ENCODE results near the gene PPIP5K2. TPM values are rescaled to one million over a fixed set of nuclear protein-coding genes. Genes with fewer than 3 reads are reported as not detected.
"Not testable (repeated sequence)": the region's sequence is repeated elsewhere in the genome, so short reads cannot be mapped to it uniquely, and the experiment has no call there.

The PPIP5K2 gene
- total RNA-seq, 1 donor from 2014 or later, result 43.9 TPM

DNA sequence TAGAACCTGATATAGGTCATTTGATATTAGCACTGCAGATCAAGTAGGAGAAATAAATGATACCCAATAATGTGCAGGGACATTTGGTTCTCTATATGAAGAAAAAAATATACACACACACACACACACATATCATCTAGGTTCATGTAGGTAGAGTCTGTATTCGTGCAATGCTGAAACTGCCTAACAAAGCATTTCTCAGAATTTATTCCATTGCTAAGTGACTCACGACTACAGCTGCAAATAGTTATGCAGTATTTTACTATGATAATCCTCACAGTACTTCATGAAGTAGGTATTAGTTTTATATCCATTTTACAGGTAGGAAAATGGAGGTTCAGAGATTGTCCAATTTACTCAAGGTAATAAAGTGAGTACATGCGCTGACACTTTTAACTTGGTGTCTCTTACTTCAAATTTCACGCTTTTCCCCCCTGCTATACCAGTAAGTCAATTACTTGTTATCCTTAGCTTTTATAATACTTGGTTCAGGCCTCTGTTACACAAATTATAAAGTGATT lies 2.6 kb upstream of the PPIP5K2 start:
- DNase-seq (no peak), ATAC-seq (ENCODE audit: poor library complexity) (no peak)
- intact Hi-C loops (cut with DNase I), result no loop called here

DNA sequence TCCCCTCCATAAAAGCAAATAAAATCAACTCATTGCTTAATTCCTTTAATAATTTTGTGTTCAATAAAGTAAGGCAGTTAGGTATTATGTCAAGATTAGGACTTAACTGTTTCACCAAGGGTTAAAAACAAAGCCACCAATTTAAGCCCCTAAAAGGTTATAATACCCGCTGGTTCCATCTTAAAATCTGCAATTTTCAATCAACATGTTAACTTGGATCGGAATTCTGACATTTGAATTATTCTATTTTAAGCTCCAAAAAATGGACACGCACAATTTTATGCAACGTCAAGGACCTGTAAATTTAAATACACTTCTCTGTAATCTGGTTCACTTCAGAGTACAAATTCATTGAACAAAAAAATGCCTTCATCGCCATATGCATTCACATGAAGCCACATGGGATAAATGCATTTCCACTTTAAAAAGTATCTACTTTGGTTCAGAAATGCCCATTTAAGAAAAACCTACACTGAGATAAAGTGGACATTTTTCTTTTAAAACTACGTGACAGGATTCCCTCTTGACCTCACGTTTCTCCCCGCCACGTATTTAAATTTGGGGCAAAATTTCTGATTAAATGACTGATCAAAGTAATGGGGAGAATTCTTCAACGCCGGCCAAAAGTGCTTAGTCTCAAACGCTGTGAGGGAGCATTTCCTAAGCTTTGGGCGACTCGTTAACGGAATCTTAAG lies 884 bp upstream of the PPIP5K2 start:
- intact Hi-C loops (cut with DNase I), result no loop called here
- DNase-seq (no peak), ATAC-seq (ENCODE audit: poor library complexity) (no peak)

GRCh38 chr5:103120607-103121200 lies 603 bp downstream of the PPIP5K2 start:
- intact Hi-C loops (cut with DNase I), result loop anchor here (10.0 kb wide), 1 partner anchor 356 kb away; no protein-coding TSS in a partner anchor
- ATAC-seq (ENCODE audit: poor library complexity) (peak; percentile 9), DNase-seq (no peak)

GRCh38 chr5:103122242-103122641 lies 2.1 kb downstream of the PPIP5K2 start:
- ATAC-seq (ENCODE audit: poor library complexity), result no peak
- DNase-seq, result no peak
- intact Hi-C loops (cut with DNase I), result loop anchor here (10.0 kb wide), 1 partner anchor 357 kb away; no protein-coding TSS in a partner anchor

DNA sequence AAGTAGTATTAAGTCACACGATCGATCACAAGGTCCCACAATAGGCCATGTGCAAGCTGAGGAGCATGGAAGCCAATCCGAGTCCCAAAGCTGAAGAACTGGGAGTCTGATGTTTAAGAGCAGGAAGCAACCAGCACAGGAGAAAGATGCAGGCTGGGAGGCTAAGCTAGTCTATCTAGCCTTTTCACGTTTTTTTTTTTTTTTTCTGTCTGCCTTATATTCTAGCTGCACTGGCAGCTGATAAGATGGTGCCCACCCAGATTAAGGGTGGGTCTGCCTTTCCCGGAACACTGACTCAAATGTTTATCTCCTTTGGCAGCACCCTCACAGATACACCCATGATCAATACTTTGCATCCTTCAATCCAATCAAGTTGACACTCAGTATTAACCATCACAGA lies 6.5 kb downstream of the PPIP5K2 start:
- intact Hi-C loops (cut with DNase I), result loop anchor here (10.0 kb wide), 1 partner anchor 362 kb away; no protein-coding TSS in a partner anchor
- ATAC-seq (ENCODE audit: poor library complexity) (no peak), DNase-seq (no peak)

DNA sequence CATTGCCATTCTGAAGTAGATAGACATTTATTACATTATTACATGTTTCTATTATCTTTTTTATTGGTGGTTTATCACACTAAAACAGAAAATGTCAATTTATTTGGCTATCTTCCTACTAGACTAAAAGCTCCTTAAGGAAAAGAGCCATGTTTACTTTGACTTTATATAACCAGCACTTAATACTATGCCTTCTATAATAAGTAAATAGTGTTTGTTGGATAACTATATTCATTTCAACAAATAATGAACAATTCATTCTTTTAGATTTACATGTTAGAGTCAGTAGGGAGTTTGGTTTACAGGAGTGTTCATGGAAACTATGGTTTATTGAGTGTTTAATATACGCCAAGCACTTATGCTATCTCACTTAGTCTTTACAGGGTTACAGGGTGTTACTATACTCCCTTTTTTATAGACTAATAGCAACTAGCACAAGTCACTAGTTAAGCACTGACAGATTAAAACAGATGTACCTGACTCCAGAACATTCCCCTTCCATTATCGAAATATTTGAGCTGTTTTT lies 7.3 kb downstream of the PPIP5K2 start:
- intact Hi-C loops (cut with DNase I), result loop anchor here (10.0 kb wide), 1 partner anchor 363 kb away; no protein-coding TSS in a partner anchor
- DNase-seq (no peak), ATAC-seq (ENCODE audit: poor library complexity) (no peak)

GRCh38 chr5:103128202-103128601 lies 8.1 kb downstream of the PPIP5K2 start:
- DNase-seq, result no peak
- intact Hi-C loops (cut with DNase I), result loop anchor here (10.0 kb wide), 1 partner anchor 363 kb away; no protein-coding TSS in a partner anchor

GRCh38 chr5:103132684-103133083 lies 12.6 kb downstream of the PPIP5K2 start:
- DNase-seq, result no peak
- ATAC-seq (ENCODE audit: poor library complexity), result no peak
- intact Hi-C loops (cut with DNase I), result no loop called here

More at GRCh38 chr5:103128202-103128601, 8.1 kb downstream of the PPIP5K2 start:
- no peak for ATAC-seq (ENCODE audit: poor library complexity)

DNA sequence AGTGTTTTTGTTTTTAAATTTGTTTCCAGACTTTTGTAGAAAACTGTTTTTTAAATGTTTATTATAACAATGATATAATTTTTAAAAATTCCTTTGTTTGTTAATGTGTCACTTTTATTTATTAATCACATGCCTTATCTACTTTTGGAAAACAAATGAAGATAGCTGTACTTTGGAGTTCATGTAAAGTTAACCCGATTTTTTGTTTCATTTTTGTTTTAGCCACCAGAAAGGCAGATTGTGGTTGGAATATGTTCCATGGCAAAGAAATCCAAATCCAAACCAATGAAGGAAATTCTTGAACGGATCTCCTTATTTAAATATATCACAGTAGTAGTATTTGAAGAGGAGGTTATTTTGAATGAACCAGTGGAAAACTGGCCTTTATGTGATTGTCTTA lies 13.1 kb downstream of the PPIP5K2 start:
- DNase-seq, result no peak
- intact Hi-C loops (cut with DNase I), result no loop called here
- ATAC-seq (ENCODE audit: poor library complexity), result no peak

DNA sequence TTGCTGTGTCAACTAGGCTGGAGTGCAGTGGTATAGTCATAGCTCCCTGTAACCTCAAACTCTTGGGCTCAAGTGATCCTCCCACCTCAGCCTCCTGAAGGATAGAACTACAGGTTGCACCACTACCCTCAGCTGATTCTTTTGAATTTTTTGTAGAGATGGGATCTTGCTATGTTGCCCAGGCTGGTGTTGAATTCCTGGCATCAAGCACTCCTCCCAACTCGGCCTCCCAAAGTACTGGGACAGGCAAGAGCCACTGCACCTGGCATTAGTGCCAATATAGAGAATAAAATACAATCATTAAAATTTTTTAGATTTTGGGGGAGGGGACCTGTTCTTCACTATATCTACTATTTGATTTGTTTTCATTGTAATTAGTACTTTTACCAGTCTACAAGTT lies 15.4 kb downstream of the PPIP5K2 start:
- ATAC-seq (ENCODE audit: poor library complexity) (no peak), DNase-seq (no peak)
- intact Hi-C loops (cut with DNase I), result no loop called here

- DNase-seq, result no peak
- ATAC-seq (ENCODE audit: poor library complexity), result no peak
- intact Hi-C loops (cut with DNase I), result no loop called here
These were observed 18.1 kb downstream of the PPIP5K2 start for GRCh38 chr5:103138202-103138690.

DNA sequence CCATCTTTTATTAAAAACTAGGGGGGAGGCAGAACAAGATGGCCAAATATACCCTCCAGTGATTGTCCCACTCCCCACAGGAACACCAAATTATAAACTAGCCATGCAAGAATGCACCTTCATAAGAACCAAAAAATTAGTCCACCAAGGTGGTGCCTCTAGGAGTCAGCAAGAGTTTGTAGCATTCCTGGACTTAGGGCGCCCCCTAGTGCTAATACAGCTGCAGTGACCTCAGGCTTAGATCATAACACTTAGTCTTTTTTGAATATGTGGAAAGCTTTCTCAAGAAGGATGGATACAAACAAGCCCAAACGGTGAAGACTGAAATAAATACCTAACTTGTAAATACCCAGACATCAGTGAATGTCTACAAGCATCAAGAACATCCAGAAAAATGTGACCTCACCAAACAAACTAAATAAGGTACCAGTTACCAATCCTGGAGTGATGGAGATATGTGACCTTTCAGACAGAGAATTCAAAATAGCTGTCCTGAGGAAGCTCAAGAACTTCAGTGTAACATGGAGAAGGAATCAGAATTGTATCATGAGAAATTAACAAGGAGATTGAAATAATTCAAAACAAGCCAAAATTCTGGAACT lies 19.3 kb downstream of the PPIP5K2 start:
- intact Hi-C loops (cut with DNase I), result no loop called here
- ATAC-seq (ENCODE audit: poor library complexity) (peak; percentile 94), DNase-seq (peak; percentile 71)

DNA sequence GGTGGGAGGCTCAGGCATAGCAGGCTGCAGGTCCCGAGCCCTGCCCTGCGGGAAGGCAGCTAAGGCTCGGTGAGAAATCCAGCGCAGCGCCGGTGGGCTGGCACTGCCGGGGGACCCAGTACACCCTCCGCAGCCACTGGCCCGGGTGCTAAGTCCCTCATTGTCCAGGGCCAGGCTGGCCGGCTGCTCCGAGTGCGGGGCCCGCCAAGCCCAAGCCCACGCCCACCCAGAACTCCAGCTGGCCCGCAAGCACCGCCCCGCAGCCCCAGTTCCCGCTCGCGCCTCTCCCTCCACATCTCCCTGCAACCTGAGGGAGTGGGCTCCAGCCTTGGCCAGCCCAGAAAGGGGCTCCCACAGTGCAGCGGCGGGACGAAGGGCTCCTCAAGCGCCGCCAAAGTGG lies 22.0 kb downstream of the PPIP5K2 start:
- intact Hi-C loops (cut with DNase I); ATAC-seq (ENCODE audit: poor library complexity): not testable (repeated sequence)
- DNase-seq, result peak; percentile 33

- intact Hi-C loops (cut with DNase I), result no loop called here
- ATAC-seq (ENCODE audit: poor library complexity), result no peak
- no peak for DNase-seq
These were observed 25.1 kb downstream of the PPIP5K2 start for GRCh38 chr5:103145196-103145595.

DNA sequence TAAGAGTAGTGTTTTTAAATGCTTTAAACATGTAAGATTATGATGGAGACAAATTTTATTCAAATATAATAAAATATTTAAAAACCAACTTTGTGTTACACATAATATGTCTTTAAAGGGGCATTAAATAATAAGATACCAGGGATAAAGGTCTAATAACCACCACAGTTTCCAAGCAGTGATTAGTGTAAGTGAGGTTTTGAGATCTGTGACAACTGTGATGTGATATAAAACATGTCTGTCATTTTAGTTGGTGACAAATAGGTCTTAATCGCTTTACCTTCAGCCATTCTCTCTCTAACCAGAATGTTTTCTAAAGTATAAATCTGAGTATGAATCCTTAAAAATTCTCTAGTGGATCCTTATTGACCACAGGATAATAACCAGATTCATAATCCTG lies 28.1 kb downstream of the PPIP5K2 start:
- intact Hi-C loops (cut with DNase I), result no loop called here
- no peak for DNase-seq
- ATAC-seq (ENCODE audit: poor library complexity), result peak; percentile 55

DNA sequence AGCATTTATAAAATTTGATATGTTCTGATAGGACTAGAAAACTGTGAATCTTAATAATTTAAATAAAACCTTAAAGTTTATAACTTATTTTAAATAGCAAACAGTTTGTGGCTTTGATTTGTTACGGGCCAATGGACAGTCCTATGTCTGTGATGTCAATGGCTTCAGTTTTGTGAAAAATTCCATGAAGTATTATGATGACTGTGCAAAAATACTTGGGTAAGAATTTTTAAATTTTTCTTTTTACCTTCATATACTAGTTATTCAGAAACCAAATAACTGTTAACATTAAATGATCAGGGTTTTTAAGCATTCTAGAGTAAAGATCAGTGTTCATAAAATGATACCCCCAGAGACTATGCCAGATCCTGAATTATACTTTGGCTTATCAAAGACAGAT lies 31.1 kb downstream of the PPIP5K2 start:
- intact Hi-C loops (cut with DNase I), result no loop called here

DNA sequence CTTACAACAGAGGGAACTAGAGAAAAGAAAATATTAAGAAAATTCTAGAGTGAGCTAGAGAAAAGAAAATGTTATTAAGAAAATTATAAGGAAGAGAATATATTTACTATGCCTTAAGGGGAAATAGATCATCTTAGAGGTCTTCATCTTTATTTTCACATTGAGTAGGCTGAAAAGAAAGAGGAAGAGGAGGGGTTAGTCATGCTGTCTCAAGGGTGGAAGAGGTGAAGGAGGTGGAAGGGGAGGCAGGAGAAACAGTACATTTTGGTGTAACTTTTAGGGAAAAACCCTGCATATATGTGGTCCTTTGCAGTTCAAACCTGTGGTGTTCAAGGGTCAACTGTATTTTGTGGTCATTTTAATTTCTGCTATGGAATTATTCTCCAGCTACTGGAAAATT lies 46.6 kb downstream of the PPIP5K2 start:
- intact Hi-C loops (cut with DNase I), result no loop called here
- DNase-seq (no peak), ATAC-seq (ENCODE audit: poor library complexity) (no peak)

More for the DNA sequence above, 31.1 kb downstream of the PPIP5K2 start:
- DNase-seq (no peak), ATAC-seq (ENCODE audit: poor library complexity) (no peak)

- ATAC-seq (ENCODE audit: poor library complexity), result no peak
- DNase-seq, result no peak
- intact Hi-C loops (cut with DNase I), result no loop called here
These were observed 54.0 kb downstream of the PPIP5K2 start for GRCh38 chr5:103174147-103174546.

- DNase-seq (no peak), ATAC-seq (ENCODE audit: poor library complexity) (no peak)
- intact Hi-C loops (cut with DNase I), result no loop called here
These were observed 57.4 kb downstream of the PPIP5K2 start for GRCh38 chr5:103177543-103177942.
